PC-3 (cell line): ENCODE results near the gene MACO1.

Experiments
- CTCF ChIP-seq: fragments of 300-600 bp; sonication (generic); conservative IDR thresholded peaks from 2 replicates; pipeline ENCODE4 v1.5.1; 2017; ENCODE audit warnings: antibody characterized with exemption, low read depth, mild to moderate bottlenecking, low read length
- EZH2 ChIP-seq: fragments of 300-600 bp; sonication (generic); IDR thresholded peaks from one replicate; pipeline ENCODE4 v1.6.1; 2017; ENCODE audit warnings: antibody characterized with exemption, mild to moderate bottlenecking, low read length; ENCODE audit not compliant: unreplicated experiment
- EZH2phosphoT487 ChIP-seq: fragments of 300-600 bp; sonication (generic); IDR thresholded peaks from 2 replicates; pipeline ENCODE4 v1.6.1; 2018; ENCODE audit warnings: mild to moderate bottlenecking, antibody characterized with exemption, low read length, borderline replicate concordance

GRCh38 chr1:25540750-25541342, 110.1 kb downstream of the MACO1 start:
- TF ChIP-seq CTCF (no peak), EZH2phosphoT487 (no peak), EZH2 (no peak)
